ENCODE measurements around the gene BAHCC1. TPM values are rescaled to one million over a fixed set of nuclear protein-coding genes. Genes with fewer than 3 reads are reported as not detected.

Gene BAHCC1
- total and polyA plus RNA-seq, 9 of the 15 experiments (the other 6 are each of a cell fraction or from before 2014, with no cell fraction given), result 0.14 to 26.9 (median 5.0) TPM

DNA sequence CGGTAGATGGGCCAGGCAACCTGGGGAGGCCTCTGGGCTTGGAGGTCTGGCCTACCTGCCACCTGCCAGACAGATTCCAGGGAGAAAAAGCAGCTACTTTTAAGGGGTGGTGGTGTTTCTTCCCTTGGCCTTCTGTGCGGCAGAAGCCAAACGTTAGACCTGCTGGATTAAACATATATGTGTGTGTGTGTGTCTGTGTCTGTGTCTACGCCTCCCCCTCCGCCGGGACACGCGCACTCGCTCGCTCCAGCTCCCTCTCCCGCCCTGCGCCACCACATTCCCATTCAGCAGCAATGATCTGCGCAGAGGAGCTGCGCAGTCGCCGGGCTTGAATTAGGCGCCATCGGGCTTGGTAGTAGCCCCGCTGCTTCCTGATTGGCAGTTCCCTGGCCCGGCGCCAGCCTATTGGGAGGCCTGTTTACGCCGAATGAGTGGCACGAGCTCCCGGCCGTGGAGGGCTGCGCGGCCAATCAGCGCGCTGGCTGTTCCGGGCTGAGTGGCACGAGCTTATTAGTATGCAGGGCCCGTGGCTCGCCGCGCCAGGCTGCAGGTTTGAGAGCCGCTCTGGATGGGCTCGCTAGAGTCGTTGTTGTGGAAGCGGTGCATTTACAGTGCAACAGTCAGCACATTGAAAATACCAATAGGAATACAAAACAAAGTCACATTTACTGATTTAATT, at the start of gene BAHCC1 (continued):
- no peak for TF ChIP-seq BMI1 (IDR thresholded peaks at IDR 0.05; ENCODE audit: low read length)
- TF ChIP-seq, protein P1, sequence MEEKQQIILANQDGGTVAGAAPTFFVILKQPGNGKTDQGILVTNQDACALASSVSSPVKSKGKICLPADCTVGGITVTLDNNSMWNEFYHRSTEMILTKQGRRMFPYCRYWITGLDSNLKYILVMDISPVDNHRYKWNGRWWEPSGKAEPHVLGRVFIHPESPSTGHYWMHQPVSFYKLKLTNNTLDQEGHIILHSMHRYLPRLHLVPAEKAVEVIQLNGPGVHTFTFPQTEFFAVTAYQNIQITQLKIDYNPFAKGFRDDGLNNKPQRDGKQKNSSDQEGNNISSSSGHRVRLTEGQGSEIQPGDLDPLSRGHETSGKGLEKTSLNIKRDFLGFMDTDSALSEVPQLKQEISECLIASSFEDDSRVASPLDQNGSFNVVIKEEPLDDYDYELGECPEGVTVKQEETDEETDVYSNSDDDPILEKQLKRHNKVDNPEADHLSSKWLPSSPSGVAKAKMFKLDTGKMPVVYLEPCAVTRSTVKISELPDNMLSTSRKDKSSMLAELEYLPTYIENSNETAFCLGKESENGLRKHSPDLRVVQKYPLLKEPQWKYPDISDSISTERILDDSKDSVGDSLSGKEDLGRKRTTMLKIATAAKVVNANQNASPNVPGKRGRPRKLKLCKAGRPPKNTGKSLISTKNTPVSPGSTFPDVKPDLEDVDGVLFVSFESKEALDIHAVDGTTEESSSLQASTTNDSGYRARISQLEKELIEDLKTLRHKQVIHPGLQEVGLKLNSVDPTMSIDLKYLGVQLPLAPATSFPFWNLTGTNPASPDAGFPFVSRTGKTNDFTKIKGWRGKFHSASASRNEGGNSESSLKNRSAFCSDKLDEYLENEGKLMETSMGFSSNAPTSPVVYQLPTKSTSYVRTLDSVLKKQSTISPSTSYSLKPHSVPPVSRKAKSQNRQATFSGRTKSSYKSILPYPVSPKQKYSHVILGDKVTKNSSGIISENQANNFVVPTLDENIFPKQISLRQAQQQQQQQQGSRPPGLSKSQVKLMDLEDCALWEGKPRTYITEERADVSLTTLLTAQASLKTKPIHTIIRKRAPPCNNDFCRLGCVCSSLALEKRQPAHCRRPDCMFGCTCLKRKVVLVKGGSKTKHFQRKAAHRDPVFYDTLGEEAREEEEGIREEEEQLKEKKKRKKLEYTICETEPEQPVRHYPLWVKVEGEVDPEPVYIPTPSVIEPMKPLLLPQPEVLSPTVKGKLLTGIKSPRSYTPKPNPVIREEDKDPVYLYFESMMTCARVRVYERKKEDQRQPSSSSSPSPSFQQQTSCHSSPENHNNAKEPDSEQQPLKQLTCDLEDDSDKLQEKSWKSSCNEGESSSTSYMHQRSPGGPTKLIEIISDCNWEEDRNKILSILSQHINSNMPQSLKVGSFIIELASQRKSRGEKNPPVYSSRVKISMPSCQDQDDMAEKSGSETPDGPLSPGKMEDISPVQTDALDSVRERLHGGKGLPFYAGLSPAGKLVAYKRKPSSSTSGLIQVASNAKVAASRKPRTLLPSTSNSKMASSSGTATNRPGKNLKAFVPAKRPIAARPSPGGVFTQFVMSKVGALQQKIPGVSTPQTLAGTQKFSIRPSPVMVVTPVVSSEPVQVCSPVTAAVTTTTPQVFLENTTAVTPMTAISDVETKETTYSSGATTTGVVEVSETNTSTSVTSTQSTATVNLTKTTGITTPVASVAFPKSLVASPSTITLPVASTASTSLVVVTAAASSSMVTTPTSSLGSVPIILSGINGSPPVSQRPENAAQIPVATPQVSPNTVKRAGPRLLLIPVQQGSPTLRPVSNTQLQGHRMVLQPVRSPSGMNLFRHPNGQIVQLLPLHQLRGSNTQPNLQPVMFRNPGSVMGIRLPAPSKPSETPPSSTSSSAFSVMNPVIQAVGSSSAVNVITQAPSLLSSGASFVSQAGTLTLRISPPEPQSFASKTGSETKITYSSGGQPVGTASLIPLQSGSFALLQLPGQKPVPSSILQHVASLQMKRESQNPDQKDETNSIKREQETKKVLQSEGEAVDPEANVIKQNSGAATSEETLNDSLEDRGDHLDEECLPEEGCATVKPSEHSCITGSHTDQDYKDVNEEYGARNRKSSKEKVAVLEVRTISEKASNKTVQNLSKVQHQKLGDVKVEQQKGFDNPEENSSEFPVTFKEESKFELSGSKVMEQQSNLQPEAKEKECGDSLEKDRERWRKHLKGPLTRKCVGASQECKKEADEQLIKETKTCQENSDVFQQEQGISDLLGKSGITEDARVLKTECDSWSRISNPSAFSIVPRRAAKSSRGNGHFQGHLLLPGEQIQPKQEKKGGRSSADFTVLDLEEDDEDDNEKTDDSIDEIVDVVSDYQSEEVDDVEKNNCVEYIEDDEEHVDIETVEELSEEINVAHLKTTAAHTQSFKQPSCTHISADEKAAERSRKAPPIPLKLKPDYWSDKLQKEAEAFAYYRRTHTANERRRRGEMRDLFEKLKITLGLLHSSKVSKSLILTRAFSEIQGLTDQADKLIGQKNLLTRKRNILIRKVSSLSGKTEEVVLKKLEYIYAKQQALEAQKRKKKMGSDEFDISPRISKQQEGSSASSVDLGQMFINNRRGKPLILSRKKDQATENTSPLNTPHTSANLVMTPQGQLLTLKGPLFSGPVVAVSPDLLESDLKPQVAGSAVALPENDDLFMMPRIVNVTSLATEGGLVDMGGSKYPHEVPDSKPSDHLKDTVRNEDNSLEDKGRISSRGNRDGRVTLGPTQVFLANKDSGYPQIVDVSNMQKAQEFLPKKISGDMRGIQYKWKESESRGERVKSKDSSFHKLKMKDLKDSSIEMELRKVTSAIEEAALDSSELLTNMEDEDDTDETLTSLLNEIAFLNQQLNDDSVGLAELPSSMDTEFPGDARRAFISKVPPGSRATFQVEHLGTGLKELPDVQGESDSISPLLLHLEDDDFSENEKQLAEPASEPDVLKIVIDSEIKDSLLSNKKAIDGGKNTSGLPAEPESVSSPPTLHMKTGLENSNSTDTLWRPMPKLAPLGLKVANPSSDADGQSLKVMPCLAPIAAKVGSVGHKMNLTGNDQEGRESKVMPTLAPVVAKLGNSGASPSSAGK (IDR thresholded peaks at IDR 0.05), result peak; percentile 86
- TF ChIP-seq, protein P2, sequence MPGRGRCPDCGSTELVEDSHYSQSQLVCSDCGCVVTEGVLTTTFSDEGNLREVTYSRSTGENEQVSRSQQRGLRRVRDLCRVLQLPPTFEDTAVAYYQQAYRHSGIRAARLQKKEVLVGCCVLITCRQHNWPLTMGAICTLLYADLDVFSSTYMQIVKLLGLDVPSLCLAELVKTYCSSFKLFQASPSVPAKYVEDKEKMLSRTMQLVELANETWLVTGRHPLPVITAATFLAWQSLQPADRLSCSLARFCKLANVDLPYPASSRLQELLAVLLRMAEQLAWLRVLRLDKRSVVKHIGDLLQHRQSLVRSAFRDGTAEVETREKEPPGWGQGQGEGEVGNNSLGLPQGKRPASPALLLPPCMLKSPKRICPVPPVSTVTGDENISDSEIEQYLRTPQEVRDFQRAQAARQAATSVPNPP (IDR thresholded peaks at IDR 0.05; ENCODE audit: borderline replicate concordance, insufficient read depth, insufficient read length), result no peak
- no peak for TF ChIP-seq ZFP30 (CRISPR knock-in tag; IDR thresholded peaks at IDR 0.05; ENCODE audit: borderline replicate concordance)
- TF ChIP-seq, protein P3, sequence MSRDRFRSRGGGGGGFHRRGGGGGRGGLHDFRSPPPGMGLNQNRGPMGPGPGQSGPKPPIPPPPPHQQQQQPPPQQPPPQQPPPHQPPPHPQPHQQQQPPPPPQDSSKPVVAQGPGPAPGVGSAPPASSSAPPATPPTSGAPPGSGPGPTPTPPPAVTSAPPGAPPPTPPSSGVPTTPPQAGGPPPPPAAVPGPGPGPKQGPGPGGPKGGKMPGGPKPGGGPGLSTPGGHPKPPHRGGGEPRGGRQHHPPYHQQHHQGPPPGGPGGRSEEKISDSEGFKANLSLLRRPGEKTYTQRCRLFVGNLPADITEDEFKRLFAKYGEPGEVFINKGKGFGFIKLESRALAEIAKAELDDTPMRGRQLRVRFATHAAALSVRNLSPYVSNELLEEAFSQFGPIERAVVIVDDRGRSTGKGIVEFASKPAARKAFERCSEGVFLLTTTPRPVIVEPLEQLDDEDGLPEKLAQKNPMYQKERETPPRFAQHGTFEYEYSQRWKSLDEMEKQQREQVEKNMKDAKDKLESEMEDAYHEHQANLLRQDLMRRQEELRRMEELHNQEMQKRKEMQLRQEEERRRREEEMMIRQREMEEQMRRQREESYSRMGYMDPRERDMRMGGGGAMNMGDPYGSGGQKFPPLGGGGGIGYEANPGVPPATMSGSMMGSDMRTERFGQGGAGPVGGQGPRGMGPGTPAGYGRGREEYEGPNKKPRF (IDR thresholded peaks at IDR 0.05; ENCODE audit: low read depth, low read length), result no peak
- TF ChIP-seq NRF1 (conservative IDR thresholded peaks at IDR 0.05 in 1 of 2, IDR thresholded peaks at IDR 0.05 in 1 of 2), result peak; percentile 99
- TF ChIP-seq COPS2 (conservative IDR thresholded peaks at IDR 0.05), result no peak
- TF ChIP-seq ADNP (tag; IDR thresholded peaks at IDR 0.05), result no peak
- TF ChIP-seq RB1 (IDR thresholded peaks at IDR 0.05; ENCODE audit: low read depth), result peak; percentile 61; the same call in 1 of the 2 replicates
- no peak for TF ChIP-seq KAT7 (CRISPR knock-in tag; IDR thresholded peaks at IDR 0.05; ENCODE audit: borderline replicate concordance)
- TF ChIP-seq TEAD2 (tag; IDR thresholded peaks at IDR 0.05), result no peak
- TF ChIP-seq MTA1 (IDR thresholded peaks at IDR 0.05; ENCODE audit: borderline replicate concordance), result no peak
- TF ChIP-seq HNRNPUL1 (IDR thresholded peaks at IDR 0.05; ENCODE audit: low read length), result no peak
- no peak for TF ChIP-seq CHD2 (IDR thresholded peaks at IDR 0.05; ENCODE audit: low read depth, low read length)
